ENCODE results near the gene DUSP2.

- TF ChIP-seq CTCF (IDR thresholded peaks at IDR 0.05) (no peak), EP300 (IDR thresholded peaks at IDR 0.05) (no peak), POLR2AphosphoS5 (IDR thresholded peaks at IDR 0.05) (no peak), POLR2A (IDR thresholded peaks at IDR 0.05) (no peak)
Observed at GRCh38 chr2:96148410-96149217, 3.4 kb upstream of the DUSP2 start.
